Upper lobe of right lung (tissue), 1 donor: Measurements from ENCODE around the gene SLC16A9. TPM values are rescaled to one million over a fixed set of nuclear protein-coding genes. Genes with fewer than 3 reads are reported as not detected.

ENCODE experiments used
- ATAC-seq: fragments of 200-7000 bp; cut with Tn5 transposase; one replicate; pipeline ENCODE4 v1.9.1; 2020; ENCODE audit warnings: mild to moderate bottlenecking, moderate library complexity
- DNase-seq: peaks from one replicate; pipeline ENCODE4 v3.0.0-alpha.2; 2020
- H3K27ac ChIP-seq: fragments of 200-600 bp; one replicate; pipeline ENCODE4 v1.8.0; 2022
- H3K27me3 ChIP-seq: fragments of 200-600 bp; one replicate; pipeline ENCODE4 v1.8.0; 2022; ENCODE audit warnings: mild to moderate bottlenecking
- H3K36me3 ChIP-seq: fragments of 200-600 bp; one replicate; pipeline ENCODE4 v1.8.0; 2022
- H3K4me1 ChIP-seq: fragments of 200-600 bp; one replicate; pipeline ENCODE4 v1.8.0; 2022
- H3K4me3 ChIP-seq: fragments of 200-600 bp; one replicate; pipeline ENCODE4 v1.8.0; 2022; ENCODE audit warnings: mild to moderate bottlenecking
- H3K9me3 ChIP-seq: fragments of 200-600 bp; one replicate; pipeline ENCODE4 v1.8.0; 2022
- CTCF ChIP-seq: fragments of 200-600 bp; IDR thresholded peaks from one replicate; pipeline ENCODE4 v1.8.0; 2022; ENCODE audit warnings: antibody characterized with exemption
- intact Hi-C: fragments of 100-400 bp; cut with DNase I; formaldehyde crosslinking; loops from one replicate; pipeline ENCODE4 v1.11.0; 2022
- total RNA-seq: library from RNA; stranded (reverse); fragmentation: NEBNext Ultra II Directional; extraction: Animal tissue kit (Norgen Biotek cat#: 25700); gene quantifications from one replicate; pipeline ENCODE4 v1.2.1, GENCODE V29; 2021
- donor health status: DM: no; HTN: yes; CAD: no; lungs with severe emphysema.

SLC16A9 gene
- total RNA-seq, 1 donor from 2014 or later: 1.8 TPM

GRCh38 chr10:59711871-59712494 is 2.3 kb upstream of the SLC16A9 start:
- Histone ChIP-seq H3K9me3 (no peaks in the 10 kb centered on the region), H3K4me1 (no peaks in the 10 kb centered on the region), H3K4me3 (no peak overlapping the region), H3K36me3 (no peaks in the 10 kb centered on the region), H3K27ac (no peak overlapping the region), H3K27me3 (peaks cover 18% of the 10 kb centered on the region)
- no peak for TF ChIP-seq CTCF
- ATAC-seq: no peak
- intact Hi-C loops: no loop called here
- DNase-seq: no peak

GRCh38 chr10:59708816-59709394 is 745 bp downstream of the SLC16A9 start:
- ATAC-seq: peak; percentile 47
- peaks cover 18% of the 10 kb centered on the region for H3K27me3 ChIP-seq
- peak overlapping the region; percentile 48 for H3K4me3 ChIP-seq
- no peaks in the 10 kb centered on the region for H3K4me1 ChIP-seq
- H3K27ac ChIP-seq: no peak overlapping the region
- intact Hi-C loops: no loop called here
- no peaks in the 10 kb centered on the region for H3K36me3 ChIP-seq
- H3K9me3 ChIP-seq: no peaks in the 10 kb centered on the region
- no peak for DNase-seq
- no peak for TF ChIP-seq CTCF

- TF ChIP-seq CTCF: no peak
- H3K4me1 ChIP-seq: no peaks in the 10 kb centered on the region
- no peaks in the 10 kb centered on the region for H3K36me3 ChIP-seq
- no peak overlapping the region for H3K4me3 ChIP-seq
- intact Hi-C loops: no loop called here
- ATAC-seq (no peak), DNase-seq (no peak)
- no peaks in the 10 kb centered on the region for H3K9me3 ChIP-seq
- H3K27ac ChIP-seq: no peak overlapping the region
- peaks cover 18% of the 10 kb centered on the region for H3K27me3 ChIP-seq
Observed at GRCh38 chr10:59706851-59707797, 2.5 kb downstream of the SLC16A9 start.

GRCh38 chr10:59705931-59706330 is 3.7 kb downstream of the SLC16A9 start:
- Histone ChIP-seq H3K36me3 (no peaks in the 10 kb centered on the region), H3K4me3 (no peak overlapping the region), H3K9me3 (no peaks in the 10 kb centered on the region), H3K27ac (no peak overlapping the region), H3K4me1 (no peaks in the 10 kb centered on the region), H3K27me3 (peaks cover 18% of the 10 kb centered on the region)
- ATAC-seq (no peak), DNase-seq (no peak)
- intact Hi-C loops: no loop called here
- TF ChIP-seq CTCF: no peak

GRCh38 chr10:59704630-59705029 is 5.0 kb downstream of the SLC16A9 start:
- Histone ChIP-seq H3K36me3 (no peaks in the 10 kb centered on the region), H3K4me3 (no peak overlapping the region), H3K27ac (no peak overlapping the region), H3K27me3 (peaks cover 14% of the 10 kb centered on the region), H3K9me3 (no peaks in the 10 kb centered on the region), H3K4me1 (no peaks in the 10 kb centered on the region)
- no peak for DNase-seq
- no peak for TF ChIP-seq CTCF
- intact Hi-C loops: no loop called here
- no peak for ATAC-seq
